ENCODE data around the gene TGFBR2.

TGFBR2 gene

DNA sequence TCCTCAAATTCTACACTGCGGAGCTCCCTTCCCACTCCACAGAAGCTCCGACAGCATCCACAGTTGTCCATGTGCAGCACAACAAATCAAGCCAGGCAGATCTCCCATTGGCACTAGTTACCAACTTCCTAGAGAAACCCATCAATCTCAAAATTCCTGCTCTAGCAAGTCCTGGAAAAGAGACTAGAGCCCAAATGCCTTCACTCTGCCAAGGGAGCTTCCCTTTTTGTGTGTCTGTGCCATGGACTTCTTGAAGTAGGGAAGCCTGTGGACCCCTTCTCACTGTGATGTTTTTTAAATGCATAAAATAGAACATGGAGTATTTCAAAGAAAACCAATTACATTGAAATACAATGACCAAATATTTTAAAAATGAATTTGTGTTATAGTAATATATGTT, 59.1 kb downstream of the TGFBR2 start:
- no peak overlapping the region for H3K27ac ChIP-seq (ENCODE audit: extremely low read depth, low read depth, low read length)
- H3K4me1 ChIP-seq (ENCODE audit: control insufficient read depth, insufficient read depth, low read length) = no peaks in the 10 kb centered on the region; the same call in 1 of the 2 replicates

DNA sequence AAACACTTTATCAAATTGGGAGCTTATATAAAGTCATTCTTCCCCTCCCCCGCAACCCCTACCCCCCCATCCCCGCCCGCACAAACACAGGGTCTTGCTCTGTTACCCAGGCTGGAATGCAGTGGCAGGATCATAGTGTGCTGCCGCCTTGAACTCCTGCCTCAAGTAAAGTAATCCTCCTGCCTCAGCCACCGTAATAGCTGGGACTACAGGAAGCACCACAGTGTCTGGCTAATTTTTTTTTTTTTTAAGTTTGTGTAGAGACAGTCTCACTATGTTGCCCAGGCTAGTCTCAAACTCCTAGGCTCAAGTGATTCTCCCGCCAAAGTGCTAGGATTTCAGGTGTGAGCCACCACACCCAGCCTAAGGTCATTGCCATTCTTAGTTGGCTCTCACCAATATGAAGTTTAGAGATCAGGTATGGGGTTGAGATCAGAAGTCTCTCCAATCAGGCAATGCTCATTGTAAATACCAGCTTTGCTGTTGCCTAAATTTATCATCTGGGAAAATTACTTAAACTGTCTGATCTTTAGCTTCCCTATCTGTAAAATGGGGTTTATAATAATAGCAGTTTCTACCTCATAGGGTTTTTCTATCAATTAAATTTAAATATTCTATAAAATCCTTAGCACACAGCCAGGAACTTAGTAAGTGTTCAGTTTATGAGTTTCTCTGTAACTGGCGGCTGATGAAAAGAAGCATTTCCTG, 60.3 kb downstream of the TGFBR2 start:
- POLR2A ChIA-PET = no interaction called here
- CTCF ChIA-PET = no interaction called here
- peaks cover 0 to 8% of the 10 kb centered on the region in 2 experiments; a peak in 1 of 3 replicates for H3K36me3 ChIP-seq (ENCODE audit: control insufficient read depth in 2 of 2, insufficient read depth in 1 of 2, low read length in 2 of 2)
- H3K27ac ChIP-seq (ENCODE audit: extremely low read depth, low read depth, low read length) = no peak overlapping the region
- H3K4me1 ChIP-seq (ENCODE audit: control insufficient read depth, insufficient read depth, low read length) = no peaks in the 10 kb centered on the region; the same call in 1 of the 2 replicates
- no peaks in the 10 kb centered on the region for H3K9me3 ChIP-seq (ENCODE audit: control insufficient read depth, insufficient read depth, low read depth, low read length)
- H3K4me3 ChIP-seq (ENCODE audit: low read depth, low read length) = no peak overlapping the region
- TF ChIP-seq ZNF791 (tag by site-specific recombination; IDR thresholded peaks at IDR 0.05) (no peak), ZNF560 (tag by site-specific recombination; IDR thresholded peaks at IDR 0.05; ENCODE audit: borderline replicate concordance) (no peak), ZNF629 (tag by site-specific recombination; IDR thresholded peaks at IDR 0.05) (no peak), ZNF184 (tag by site-specific recombination; IDR thresholded peaks at IDR 0.05) (no peak), ZNF132 (tag by site-specific recombination; IDR thresholded peaks at IDR 0.05; ENCODE audit: borderline replicate concordance) (no peak)
- TF ChIP-seq, protein P1, sequence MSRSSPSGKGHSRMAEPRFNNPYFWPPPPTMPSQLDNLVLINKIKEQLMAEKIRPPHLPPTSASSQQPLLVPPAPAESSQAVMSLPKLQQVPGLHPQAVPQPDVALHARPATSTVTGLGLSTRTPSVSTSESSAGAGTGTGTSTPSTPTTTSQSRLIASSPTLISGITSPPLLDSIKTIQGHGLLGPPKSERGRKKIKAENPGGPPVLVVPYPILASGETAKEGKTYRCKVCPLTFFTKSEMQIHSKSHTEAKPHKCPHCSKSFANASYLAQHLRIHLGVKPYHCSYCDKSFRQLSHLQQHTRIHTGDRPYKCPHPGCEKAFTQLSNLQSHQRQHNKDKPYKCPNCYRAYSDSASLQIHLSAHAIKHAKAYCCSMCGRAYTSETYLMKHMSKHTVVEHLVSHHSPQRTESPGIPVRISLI (tag by site-specific recombination; IDR thresholded peaks at IDR 0.05) = no peak

More for the DNA sequence above, 59.1 kb downstream of the TGFBR2 start:
- POLR2A ChIA-PET = no interaction called here
- CTCF ChIA-PET = interaction anchor here (0.7 kb wide), 1 partner anchor 623 kb away, joined by 3 read pairs; no protein-coding TSS in a partner anchor
- Histone ChIP-seq H3K9me3 (ENCODE audit: control insufficient read depth, insufficient read depth, low read depth, low read length) (no peaks in the 10 kb centered on the region), H3K4me3 (ENCODE audit: low read depth, low read length) (no peak overlapping the region), H3K36me3 (ENCODE audit: control insufficient read depth in 2 of 2, insufficient read depth in 1 of 2, low read length in 2 of 2) (no peaks in the 10 kb centered on the region)
- TF ChIP-seq, protein P2, sequence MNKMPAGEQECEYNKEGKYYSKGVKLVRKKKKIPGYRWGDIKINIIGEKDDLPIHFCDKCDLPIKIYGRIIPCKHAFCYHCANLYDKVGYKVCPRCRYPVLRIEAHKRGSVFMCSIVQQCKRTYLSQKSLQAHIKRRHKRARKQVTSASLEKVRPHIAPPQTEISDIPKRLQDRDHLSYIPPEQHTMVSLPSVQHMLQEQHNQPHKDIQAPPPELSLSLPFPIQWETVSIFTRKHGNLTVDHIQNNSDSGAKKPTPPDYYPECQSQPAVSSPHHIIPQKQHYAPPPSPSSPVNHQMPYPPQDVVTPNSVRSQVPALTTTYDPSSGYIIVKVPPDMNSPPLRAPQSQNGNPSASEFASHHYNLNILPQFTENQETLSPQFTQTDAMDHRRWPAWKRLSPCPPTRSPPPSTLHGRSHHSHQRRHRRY (tag by site-specific recombination; IDR thresholded peaks at IDR 0.05) = no peak
- TF ChIP-seq ZNF423 (tag by site-specific recombination; IDR thresholded peaks at IDR 0.05) = no peak
- no peak for TF ChIP-seq ZNF48 (tag by site-specific recombination; IDR thresholded peaks at IDR 0.05)

DNA sequence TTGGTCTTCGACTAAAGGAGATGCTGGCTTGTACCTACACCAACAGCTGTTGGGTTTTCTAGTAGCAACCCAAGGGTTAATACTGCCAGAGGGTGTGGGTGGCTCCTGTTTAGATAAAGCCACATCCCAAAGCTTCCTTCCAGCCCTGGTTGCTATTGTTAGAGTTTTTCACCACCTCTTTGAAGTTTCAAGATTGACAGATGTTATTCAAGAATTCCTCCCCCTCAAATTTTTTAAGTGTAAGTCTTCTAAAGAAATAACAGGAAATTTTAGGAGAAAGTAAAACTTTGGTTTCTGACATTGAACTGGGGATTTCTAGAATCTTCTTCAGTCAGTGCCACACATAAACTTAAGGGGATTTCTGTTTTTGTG, 60.9 kb downstream of the TGFBR2 start:
- ChIA-PET POLR2A (no interaction called here), CTCF (no interaction called here)
- Histone ChIP-seq H3K9me3 (ENCODE audit: control insufficient read depth, insufficient read depth, low read depth, low read length) (no peaks in the 10 kb centered on the region), H3K27ac (ENCODE audit: extremely low read depth, low read depth, low read length) (no peak overlapping the region), H3K4me3 (ENCODE audit: low read depth, low read length) (no peak overlapping the region), H3K36me3 (ENCODE audit: control insufficient read depth in 2 of 2, insufficient read depth in 1 of 2, low read length in 2 of 2) (peaks cover 0 to 14% of the 10 kb centered on the region in 2 experiments; a peak in 1 of 3 replicates), H3K4me1 (ENCODE audit: control insufficient read depth, insufficient read depth, low read length) (no peaks in the 10 kb centered on the region; the same call in 1 of the 2 replicates)
- TF ChIP-seq ZBTB7A (tag by site-specific recombination; IDR thresholded peaks at IDR 0.05; ENCODE audit: low read depth) = no peak
- TF ChIP-seq ZFHX2 (tag by site-specific recombination; conservative IDR thresholded peaks at IDR 0.05) = peak; percentile 19; the same call in 1 of the 2 replicates
- 0 out of 2 replicates have a peak, but pooled peaks have one; percentile 28 for TF ChIP-seq EGR2 (tag by site-specific recombination; IDR thresholded peaks at IDR 0.05; ENCODE audit: low read depth)
- TF ChIP-seq TCF7L2 (IDR thresholded peaks at IDR 0.05; ENCODE audit: borderline replicate concordance, low read depth, low read length) = peak; percentile 26; the same call in 1 of the 2 replicates
- no peak for TF ChIP-seq WT1 (tag by site-specific recombination; IDR thresholded peaks at IDR 0.05)

DNA sequence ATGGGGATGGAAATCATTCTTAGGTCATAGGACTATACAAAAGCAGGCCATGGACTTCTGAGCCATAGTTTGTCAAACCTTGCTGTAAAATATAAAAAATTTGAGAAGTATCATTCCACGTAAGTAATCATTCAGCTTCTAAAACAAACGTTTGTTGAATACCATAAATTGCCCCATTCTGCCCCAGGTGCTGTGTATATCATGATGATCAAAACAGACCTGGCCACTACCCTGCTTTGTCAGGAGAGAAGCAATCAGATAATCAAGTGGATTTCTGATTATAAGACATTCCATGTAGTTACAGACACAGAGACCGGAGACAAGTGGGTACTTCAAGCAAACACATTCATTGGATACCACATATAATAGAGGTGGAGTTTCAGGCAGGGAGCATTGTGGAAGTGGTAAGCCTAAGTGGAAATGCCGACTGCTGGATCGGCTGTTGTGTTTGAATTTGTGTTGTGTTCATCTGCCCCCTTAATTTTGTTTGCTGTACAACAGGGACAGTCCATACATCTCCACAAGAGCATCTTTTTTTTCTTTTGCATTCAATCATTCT, 61.7 kb downstream of the TGFBR2 start:
- CTCF ChIA-PET = interaction anchor here (0.6 kb wide), 1 partner anchor 595 kb away, joined by 3 read pairs; no protein-coding TSS in a partner anchor
- no peak overlapping the region for H3K27ac ChIP-seq (ENCODE audit: extremely low read depth, low read depth, low read length)
- peaks cover 0 to 22% of the 10 kb centered on the region in 2 experiments; a peak in 1 of 3 replicates for H3K36me3 ChIP-seq (ENCODE audit: control insufficient read depth in 2 of 2, insufficient read depth in 1 of 2, low read length in 2 of 2)
- no peaks in the 10 kb centered on the region for H3K9me3 ChIP-seq (ENCODE audit: control insufficient read depth, insufficient read depth, low read depth, low read length)
- H3K4me1 ChIP-seq (ENCODE audit: control insufficient read depth, insufficient read depth, low read length) = no peaks in the 10 kb centered on the region; the same call in 1 of the 2 replicates
- POLR2A ChIA-PET = no interaction called here
- no peak overlapping the region for H3K4me3 ChIP-seq (ENCODE audit: low read depth, low read length)
- no peak for TF ChIP-seq ZFP3 (tag by site-specific recombination; IDR thresholded peaks at IDR 0.05; ENCODE audit: low read depth)
- TF ChIP-seq, protein P3, sequence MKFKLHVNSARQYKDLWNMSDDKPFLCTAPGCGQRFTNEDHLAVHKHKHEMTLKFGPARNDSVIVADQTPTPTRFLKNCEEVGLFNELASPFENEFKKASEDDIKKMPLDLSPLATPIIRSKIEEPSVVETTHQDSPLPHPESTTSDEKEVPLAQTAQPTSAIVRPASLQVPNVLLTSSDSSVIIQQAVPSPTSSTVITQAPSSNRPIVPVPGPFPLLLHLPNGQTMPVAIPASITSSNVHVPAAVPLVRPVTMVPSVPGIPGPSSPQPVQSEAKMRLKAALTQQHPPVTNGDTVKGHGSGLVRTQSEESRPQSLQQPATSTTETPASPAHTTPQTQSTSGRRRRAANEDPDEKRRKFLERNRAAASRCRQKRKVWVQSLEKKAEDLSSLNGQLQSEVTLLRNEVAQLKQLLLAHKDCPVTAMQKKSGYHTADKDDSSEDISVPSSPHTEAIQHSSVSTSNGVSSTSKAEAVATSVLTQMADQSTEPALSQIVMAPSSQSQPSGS (tag by site-specific recombination; IDR thresholded peaks at IDR 0.05; ENCODE audit: low read depth) = no peak
- TF ChIP-seq ZNF701 (tag by site-specific recombination; IDR thresholded peaks at IDR 0.05) = no peak
- TF ChIP-seq, protein P4, sequence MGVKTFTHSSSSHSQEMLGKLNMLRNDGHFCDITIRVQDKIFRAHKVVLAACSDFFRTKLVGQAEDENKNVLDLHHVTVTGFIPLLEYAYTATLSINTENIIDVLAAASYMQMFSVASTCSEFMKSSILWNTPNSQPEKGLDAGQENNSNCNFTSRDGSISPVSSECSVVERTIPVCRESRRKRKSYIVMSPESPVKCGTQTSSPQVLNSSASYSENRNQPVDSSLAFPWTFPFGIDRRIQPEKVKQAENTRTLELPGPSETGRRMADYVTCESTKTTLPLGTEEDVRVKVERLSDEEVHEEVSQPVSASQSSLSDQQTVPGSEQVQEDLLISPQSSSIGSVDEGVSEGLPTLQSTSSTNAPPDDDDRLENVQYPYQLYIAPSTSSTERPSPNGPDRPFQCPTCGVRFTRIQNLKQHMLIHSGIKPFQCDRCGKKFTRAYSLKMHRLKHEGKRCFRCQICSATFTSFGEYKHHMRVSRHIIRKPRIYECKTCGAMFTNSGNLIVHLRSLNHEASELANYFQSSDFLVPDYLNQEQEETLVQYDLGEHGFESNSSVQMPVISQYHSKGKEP (tag by site-specific recombination; IDR thresholded peaks at IDR 0.05) = no peak
- TF ChIP-seq ZNF391 (tag by site-specific recombination; IDR thresholded peaks at IDR 0.05; ENCODE audit: borderline replicate concordance, low read depth) = no peak

Measured in HEK293 (cell line).